CD4-positive, alpha-beta memory T cell (primary cell): Measurements from ENCODE around the gene CPLX4. TPM values are rescaled to one million over a fixed set of nuclear protein-coding genes. Genes with fewer than 3 reads are reported as not detected.

Experiments used
- CTCF ChIA-PET: fragments of 350-600 bp; sonication (Branson Sonifier 250); formaldehyde crosslinking; loops from one replicate; lab custom pipeline; 2021; ENCODE audit warnings: inconsistent platforms; ENCODE audit not compliant: partially characterized antibody; lab: Charles Lee
- POLR2A ChIA-PET: fragments of 350-600 bp; sonication (Branson Sonifier 250); formaldehyde crosslinking; loops from one replicate; lab custom pipeline; 2021; ENCODE audit not compliant: partially characterized antibody; lab: Charles Lee
- DNase-seq, 5 donors: peaks; one replicate each; pipeline versions ENCODE4 v3.0.0 to v3.0.0-alpha.2; 2020 to 2022; ENCODE audit warnings: mixed read lengths in 1 of 5
- H3K27ac ChIP-seq: one replicate; pipeline ENCODE4 v1.7.0; 2013; ENCODE audit warnings: low read depth, low read length
- H3K27me3 ChIP-seq: 2 replicates; pipeline ENCODE4 v1.7.0; 2013; ENCODE audit warnings: mild to moderate bottlenecking, low read length, moderate library complexity; ENCODE audit not compliant: insufficient read depth
- H3K36me3 ChIP-seq: 2 replicates; pipeline ENCODE4 v1.7.0; 2013; ENCODE audit warnings: mild to moderate bottlenecking, low read length, moderate library complexity; ENCODE audit not compliant: insufficient read depth
- H3K4me1 ChIP-seq: 2 replicates; pipeline ENCODE4 v1.7.0; 2013; ENCODE audit warnings: mild to moderate bottlenecking, low read length, moderate library complexity; ENCODE audit not compliant: insufficient read depth
- H3K4me3 ChIP-seq, 2 donors: one replicate each; pipeline ENCODE4 v1.7.0; 2013; ENCODE audit warnings: low read length in 2 of 2, mild to moderate bottlenecking in 1 of 2
- H3K9me3 ChIP-seq, 2 donors: one replicate each; pipeline ENCODE4 v1.7.0; 2013; ENCODE audit warnings: low read length in 2 of 2, control low read depth in 1 of 2; ENCODE audit not compliant: control insufficient read depth in 1 of 2
- H3K27ac Mint-ChIP-seq, 7 donors: one replicate each; pipeline ENCODE4 v1.8.0; 2020 to 2021; ENCODE audit warnings: mixed read lengths in 7 of 7, mild to moderate bottlenecking in 6 of 7, inconsistent platforms in 3 of 7, moderate library complexity in 3 of 7
- H3K27me3 Mint-ChIP-seq, 2 donors: one replicate each; pipeline ENCODE4 v1.8.0; 2020 to 2021; ENCODE audit warnings: mixed read lengths in 2 of 2
- H3K36me3 Mint-ChIP-seq, 2 donors: one replicate each; pipeline ENCODE4 v1.8.0; 2020 to 2021; ENCODE audit warnings: mixed read lengths in 2 of 2, inconsistent platforms in 1 of 2, mild to moderate bottlenecking in 1 of 2
- H3K4me1 Mint-ChIP-seq, 4 donors: one replicate each; pipeline ENCODE4 v1.8.0; 2020 to 2021; ENCODE audit warnings: mixed read lengths in 4 of 4, mild to moderate bottlenecking in 1 of 4
- H3K4me3 Mint-ChIP-seq, 8 donors: one replicate each; pipeline ENCODE4 v1.8.0; 2020 to 2021; ENCODE audit warnings: mixed read lengths in 8 of 8, mild to moderate bottlenecking in 7 of 8, moderate library complexity in 6 of 8, inconsistent platforms in 3 of 8
- H3K9me3 Mint-ChIP-seq, 8 donors: one replicate each; pipeline ENCODE4 v1.8.0; 2020 to 2021; ENCODE audit warnings: mixed read lengths in 8 of 8, mild to moderate bottlenecking in 5 of 8, inconsistent platforms in 3 of 8, moderate library complexity in 1 of 8
- intact Hi-C: fragments of 100-400 bp; cut with micrococcal nuclease; formaldehyde crosslinking; loops from one replicate; pipeline ENCODE4 v1.15.1; 2023
- polyA plus RNA-seq, 2 donors: library from polyadenylated mRNA; unstranded; fragments of 300-500 nt; fragmentation: Illumina TruSeq; gene quantifications; one replicate each; pipeline ENCODE4 v1.2.3, GENCODE V29; 2021
- total RNA-seq, 2 experiments: library from RNA; stranded (reverse); gene quantifications; one replicate each; pipeline ENCODE4 v1.2.3, GENCODE V29; 2021

The CPLX4 gene
- total and polyA plus RNA-seq, 4 experiments from 2014 or later = not detected

DNA sequence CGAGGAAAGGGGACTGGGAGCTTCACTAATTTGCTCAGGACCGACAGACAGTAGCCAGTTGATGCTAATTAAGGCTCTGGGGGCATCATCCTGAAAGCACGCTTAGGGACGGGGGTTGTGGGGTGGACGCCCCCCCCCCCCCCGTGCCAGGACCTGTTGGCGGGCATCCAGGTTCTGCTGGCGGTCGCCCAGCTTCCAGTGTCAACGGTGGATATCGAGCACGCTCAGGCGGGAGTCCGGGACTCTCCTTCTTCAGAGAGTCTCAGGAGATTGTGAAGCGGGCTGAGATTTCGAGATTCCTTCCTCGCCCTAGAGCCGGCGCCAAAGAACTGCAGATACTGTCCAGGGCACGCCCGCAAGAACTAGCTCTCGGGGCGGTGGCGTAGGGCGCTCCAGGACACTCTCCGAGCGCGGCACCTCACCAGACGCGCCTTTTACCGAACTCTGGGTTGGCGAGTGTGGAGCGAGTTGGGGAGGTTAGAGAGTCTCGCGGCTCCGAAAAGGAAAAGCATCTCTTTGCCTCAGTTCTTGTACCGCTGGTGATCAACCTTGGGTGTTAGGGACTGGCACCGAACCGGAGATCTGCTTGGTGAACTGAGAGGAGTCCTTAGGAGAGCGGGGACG is 50.8 kb downstream of the CPLX4 start:
- ChIA-PET POLR2A (no interaction called here), CTCF (no interaction called here)

DNA sequence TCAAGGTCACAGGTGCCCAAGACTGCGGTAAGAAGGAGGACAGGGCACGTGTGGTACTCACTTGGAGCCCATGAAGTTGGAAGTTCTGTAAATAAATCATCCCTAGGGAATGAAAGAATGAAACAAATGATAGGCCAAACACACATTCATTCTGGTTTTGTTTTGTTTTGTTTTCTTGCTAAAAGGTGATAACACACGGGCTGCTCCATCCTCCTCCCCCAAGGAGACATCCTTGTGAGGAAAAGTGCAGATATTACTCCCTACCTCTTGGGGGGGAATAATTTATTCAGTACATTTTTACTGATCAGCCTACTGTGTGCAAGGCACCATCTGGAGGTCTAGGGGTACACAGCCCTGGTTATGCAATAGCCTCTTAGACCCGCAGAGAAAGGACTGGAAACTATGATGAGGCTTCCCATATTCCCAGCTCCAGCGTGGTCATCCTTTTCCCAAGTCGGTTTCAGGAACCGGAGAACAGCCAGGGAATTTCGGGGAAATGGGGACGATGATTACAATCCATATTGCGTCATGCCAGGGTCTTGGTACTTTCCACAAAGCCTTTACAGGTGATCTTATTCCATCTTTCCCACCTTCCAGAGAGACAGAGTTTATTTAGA is 51.5 kb downstream of the CPLX4 start:
- Histone ChIP-seq H3K9me3 (no peaks in the 10 kb centered on the region), H3K36me3 (no peaks in the 10 kb centered on the region), H3K4me3 (no peak overlapping the region), H3K4me1 (peaks cover 27% of the 10 kb centered on the region), H3K27ac (no peak overlapping the region), H3K27me3 (peaks cover 49% of the 10 kb centered on the region)
- ChIA-PET POLR2A (no interaction called here), CTCF (no interaction called here)
- Mint-ChIP-seq H3K36me3 (peaks cover 0 to 3% of the 10 kb centered on the region in 2 donors), H3K27me3 (peaks cover 56 to 61% of the 10 kb centered on the region in 2 donors), H3K4me3 (peak overlapping the region in 6 of 8 donors; percentile 17 to 53 (median 43)), H3K9me3 (peaks cover 0 to 9% (median 2%) of the 10 kb centered on the region in 8 donors), H3K27ac (no peak overlapping the region), H3K4me1 (peaks cover 12 to 66% (median 31%) of the 10 kb centered on the region in 4 donors)
- intact Hi-C loops = no loop called here
- no peak for DNase-seq

More for the DNA sequence above, 50.8 kb downstream of the CPLX4 start:
- Histone ChIP-seq H3K27me3 (peaks cover 53% of the 10 kb centered on the region), H3K27ac (no peak overlapping the region), H3K36me3 (no peaks in the 10 kb centered on the region), H3K9me3 (no peaks in the 10 kb centered on the region), H3K4me1 (peaks cover 33% of the 10 kb centered on the region), H3K4me3 (no peak overlapping the region)
- Mint-ChIP-seq H3K4me3 (peak overlapping the region in 6 of 8 donors; percentile 10 to 57 (median 43)), H3K9me3 (peaks cover 0 to 6% (median under 1%) of the 10 kb centered on the region in 8 donors), H3K36me3 (peaks cover 0 to 3% of the 10 kb centered on the region in 2 donors), H3K27me3 (peaks cover 56% of the 10 kb centered on the region in 2 donors), H3K27ac (no peak overlapping the region), H3K4me1 (peaks cover 13 to 66% (median 32%) of the 10 kb centered on the region in 4 donors)
- intact Hi-C loops = no loop called here
- DNase-seq = no peak

DNA sequence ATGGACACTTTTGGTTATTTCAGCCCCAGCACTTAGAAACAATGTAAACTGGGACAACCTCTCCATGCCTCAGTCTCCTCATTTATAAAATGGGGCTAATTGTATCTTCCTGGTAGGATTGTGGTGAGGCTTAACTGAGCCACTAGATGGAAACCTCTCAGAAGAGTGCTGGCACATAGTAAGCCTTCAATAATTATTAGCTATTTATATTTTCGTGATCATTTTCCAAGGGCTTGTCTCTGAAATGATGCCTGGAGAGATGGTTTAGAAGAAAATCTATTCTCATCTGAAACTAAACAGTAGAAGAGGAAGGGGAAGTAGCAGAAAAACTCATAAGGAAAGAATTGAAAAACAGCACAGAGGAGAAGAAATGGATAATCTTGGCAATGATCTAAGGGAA is 52.0 kb downstream of the CPLX4 start:
- Mint-ChIP-seq H3K9me3 (peaks cover 0 to 11% (median 2%) of the 10 kb centered on the region in 8 donors), H3K36me3 (peaks cover 0 to 3% of the 10 kb centered on the region in 2 donors), H3K27ac (no peak overlapping the region), H3K27me3 (peaks cover 52 to 62% of the 10 kb centered on the region in 2 donors), H3K4me1 (peaks cover 10 to 60% (median 30%) of the 10 kb centered on the region in 4 donors), H3K4me3 (peak overlapping the region in 5 of 8 donors; percentile 1 to 68 (median 47))
- POLR2A ChIA-PET = no interaction called here
- intact Hi-C loops = no loop called here
- Histone ChIP-seq H3K27me3 (peaks cover 47% of the 10 kb centered on the region), H3K9me3 (no peaks in the 10 kb centered on the region), H3K4me3 (no peak overlapping the region), H3K27ac (no peak overlapping the region), H3K36me3 (no peaks in the 10 kb centered on the region), H3K4me1 (peaks cover 24% of the 10 kb centered on the region)
- no peak for DNase-seq
- CTCF ChIA-PET = no interaction called here

DNA sequence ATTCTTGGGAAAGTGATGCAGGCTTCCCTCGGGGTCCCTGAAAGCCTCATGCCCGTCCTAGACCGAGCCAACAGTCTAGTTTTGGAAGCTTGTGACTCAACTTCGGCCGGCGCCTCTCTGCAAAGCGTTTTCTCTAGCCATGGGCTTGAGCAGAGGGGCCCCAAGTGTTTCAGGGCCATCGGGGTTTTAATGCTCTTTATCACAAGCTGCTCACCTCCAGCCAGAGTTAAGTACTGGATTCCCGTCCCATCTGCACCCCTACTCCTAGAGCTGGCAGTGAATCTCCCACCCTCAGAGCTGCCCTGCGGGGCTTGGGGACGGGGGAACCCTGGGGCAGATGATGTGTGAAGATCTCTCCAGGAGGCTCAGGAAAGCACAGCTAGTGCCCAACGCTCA is 52.5 kb downstream of the CPLX4 start:
- intact Hi-C loops = no loop called here
- no peak overlapping the region for H3K4me3 ChIP-seq
- H3K9me3 ChIP-seq = no peaks in the 10 kb centered on the region
- Mint-ChIP-seq H3K4me1 (peaks cover 10 to 56% (median 30%) of the 10 kb centered on the region in 4 donors), H3K9me3 (peaks cover 0 to 11% (median 2%) of the 10 kb centered on the region in 8 donors), H3K27ac (no peak overlapping the region), H3K4me3 (peak overlapping the region in 5 of 8 donors; percentile 1 to 68 (median 52)), H3K27me3 (peaks cover 49 to 60% of the 10 kb centered on the region in 2 donors), H3K36me3 (peaks cover 0 to 3% of the 10 kb centered on the region in 2 donors)
- CTCF ChIA-PET = no interaction called here
- peaks cover 46% of the 10 kb centered on the region for H3K27me3 ChIP-seq
- no peak for DNase-seq
- no peaks in the 10 kb centered on the region for H3K36me3 ChIP-seq
- H3K27ac ChIP-seq = no peak overlapping the region
- H3K4me1 ChIP-seq = peaks cover 24% of the 10 kb centered on the region
- POLR2A ChIA-PET = no interaction called here

DNA sequence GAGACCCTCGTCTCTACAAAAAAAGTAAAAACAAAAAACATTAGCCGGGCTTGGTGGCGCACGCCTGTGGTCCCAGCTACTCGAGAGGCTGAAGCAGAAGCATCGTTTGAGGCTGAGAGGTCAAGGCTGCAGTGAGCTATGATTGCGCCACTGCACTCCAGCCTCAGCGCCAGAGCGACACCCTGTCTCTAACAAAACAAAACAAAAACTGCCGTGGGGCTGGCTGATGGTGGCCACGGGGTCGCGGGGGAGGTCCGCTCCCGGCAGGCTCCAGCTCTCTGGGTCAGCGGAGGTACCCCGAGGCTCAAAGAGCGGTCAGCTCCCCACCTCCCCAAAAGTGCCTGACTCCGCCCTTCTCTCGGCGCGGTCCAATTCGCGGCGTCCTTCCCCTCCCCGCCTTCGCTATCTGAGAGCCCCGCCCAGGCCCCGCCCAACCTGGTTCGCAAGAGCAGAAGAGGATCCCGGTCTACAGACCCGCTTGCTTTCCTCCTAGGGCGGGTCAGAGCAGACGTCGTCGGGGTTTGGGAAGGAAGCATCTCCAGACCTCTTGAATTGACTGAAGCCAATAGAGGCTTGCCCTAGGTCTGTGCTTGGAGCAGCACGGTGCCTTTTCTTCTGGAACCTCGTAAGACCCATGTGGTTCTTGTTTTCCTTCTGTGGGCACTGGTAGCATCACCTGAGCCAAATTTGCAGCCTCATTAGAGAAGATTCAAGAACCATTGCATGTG is 53.0 kb downstream of the CPLX4 start:
- Mint-ChIP-seq H3K27me3 (peaks cover 48 to 58% of the 10 kb centered on the region in 2 donors), H3K27ac (no peak overlapping the region), H3K9me3 (peaks cover 0 to 11% (median 2%) of the 10 kb centered on the region in 8 donors), H3K36me3 (peaks cover 0 to 3% of the 10 kb centered on the region in 2 donors), H3K4me3 (peak overlapping the region; percentile 1 to 70 (median 50)), H3K4me1 (peaks cover 10 to 50% (median 30%) of the 10 kb centered on the region in 4 donors)
- DNase-seq = no peak
- intact Hi-C loops = no loop called here
- ChIA-PET CTCF (no interaction called here), POLR2A (no interaction called here)
- Histone ChIP-seq H3K9me3 (no peaks in the 10 kb centered on the region), H3K36me3 (no peaks in the 10 kb centered on the region), H3K27ac (no peak overlapping the region), H3K4me3 (no peak overlapping the region), H3K4me1 (peaks cover 24% of the 10 kb centered on the region), H3K27me3 (peaks cover 40% of the 10 kb centered on the region)

DNA sequence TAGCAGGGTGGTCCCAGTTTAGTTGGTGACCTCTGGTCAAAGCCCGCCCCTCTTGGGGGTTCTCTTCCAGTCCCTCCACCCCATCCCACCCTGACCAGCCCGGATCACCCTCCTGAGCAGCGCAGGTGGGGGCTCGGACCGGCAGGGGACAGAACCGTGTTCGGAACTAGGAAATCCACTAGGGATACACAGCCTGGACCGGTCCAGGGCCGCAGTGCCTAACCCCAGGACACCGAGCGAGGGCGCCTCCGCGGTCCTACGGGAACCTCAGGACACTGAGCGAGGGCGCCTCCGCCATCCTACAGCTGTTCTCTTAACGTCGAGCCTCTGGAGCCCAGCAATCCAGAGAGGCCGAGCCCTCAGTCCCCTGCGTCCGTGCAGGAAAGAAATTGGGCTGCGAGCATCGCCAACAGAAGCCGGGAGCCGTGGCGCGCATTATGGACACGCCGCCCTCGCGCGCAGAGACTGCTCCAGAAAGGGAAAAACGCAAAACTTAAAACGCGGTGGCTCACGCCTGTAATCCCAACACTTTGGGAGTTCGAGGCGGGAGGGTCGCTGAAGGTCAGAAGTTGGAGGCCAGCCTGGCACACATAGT is 53.7 kb downstream of the CPLX4 start:
- DNase-seq = no peak
- peak overlapping the region in 5 of 8 donors; percentile 1 to 68 (median 49) for H3K4me3 Mint-ChIP-seq
- ChIA-PET CTCF (no interaction called here), POLR2A (no interaction called here)
- H3K27me3 ChIP-seq = peaks cover 34% of the 10 kb centered on the region
- no peaks in the 10 kb centered on the region for H3K9me3 ChIP-seq
- H3K4me1 ChIP-seq = peaks cover 23% of the 10 kb centered on the region
- intact Hi-C loops = no loop called here
- H3K4me1 Mint-ChIP-seq = peaks cover 9 to 45% (median 26%) of the 10 kb centered on the region in 4 donors
- H3K36me3 ChIP-seq = no peaks in the 10 kb centered on the region
- peaks cover 0 to 11% (median 2%) of the 10 kb centered on the region in 8 donors for H3K9me3 Mint-ChIP-seq
- peaks cover 48 to 54% of the 10 kb centered on the region in 2 donors for H3K27me3 Mint-ChIP-seq
- H3K4me3 ChIP-seq = no peak overlapping the region
- H3K36me3 Mint-ChIP-seq = peaks cover 0 to 2% of the 10 kb centered on the region in 2 donors
- peak overlapping the region in 1 of 7 donors; percentile 22 for H3K27ac Mint-ChIP-seq
- no peak overlapping the region for H3K27ac ChIP-seq
